Activated effector memory CD4-positive, alpha-beta T cell treated with Interleukin-2 at 50 U/mL for 16 hours (primary cell): ENCODE results near the gene VIT.

ENCODE experiments used
- DNase-seq: peaks from one replicate; pipeline ENCODE4 v3.0.0-alpha.2; 2020

The VIT gene

DNA sequence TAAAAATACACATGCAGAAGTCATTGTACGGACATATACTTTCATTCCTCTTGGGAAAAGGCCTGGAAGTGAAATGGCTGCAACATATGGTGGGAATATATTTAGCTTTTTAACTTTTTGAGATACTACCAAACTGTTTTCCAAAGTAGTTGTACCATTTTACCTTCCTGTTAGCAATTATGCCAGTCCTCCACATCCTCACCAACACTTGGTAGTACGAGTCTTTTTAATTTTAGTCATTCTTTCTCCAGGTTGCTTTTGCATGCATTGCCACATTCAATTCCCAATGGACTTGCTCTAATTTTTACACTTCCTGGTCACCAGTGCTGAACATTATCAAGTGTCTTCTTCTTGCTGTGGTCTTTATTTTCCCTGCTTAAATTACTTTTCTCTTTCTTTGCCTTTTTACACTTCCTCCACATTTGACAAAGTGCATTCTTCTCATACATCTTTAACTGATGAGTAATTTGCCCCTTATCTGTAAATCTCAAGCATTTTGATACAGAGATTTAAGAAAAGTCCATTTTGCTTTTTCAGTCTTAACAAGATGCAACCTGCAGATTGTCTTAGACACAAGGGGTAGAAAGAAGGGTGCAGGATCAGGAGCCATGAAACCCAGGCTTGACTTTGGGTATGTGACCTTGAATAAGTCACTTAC is 14.5 kb downstream of the VIT start:
- no peak for DNase-seq

DNA sequence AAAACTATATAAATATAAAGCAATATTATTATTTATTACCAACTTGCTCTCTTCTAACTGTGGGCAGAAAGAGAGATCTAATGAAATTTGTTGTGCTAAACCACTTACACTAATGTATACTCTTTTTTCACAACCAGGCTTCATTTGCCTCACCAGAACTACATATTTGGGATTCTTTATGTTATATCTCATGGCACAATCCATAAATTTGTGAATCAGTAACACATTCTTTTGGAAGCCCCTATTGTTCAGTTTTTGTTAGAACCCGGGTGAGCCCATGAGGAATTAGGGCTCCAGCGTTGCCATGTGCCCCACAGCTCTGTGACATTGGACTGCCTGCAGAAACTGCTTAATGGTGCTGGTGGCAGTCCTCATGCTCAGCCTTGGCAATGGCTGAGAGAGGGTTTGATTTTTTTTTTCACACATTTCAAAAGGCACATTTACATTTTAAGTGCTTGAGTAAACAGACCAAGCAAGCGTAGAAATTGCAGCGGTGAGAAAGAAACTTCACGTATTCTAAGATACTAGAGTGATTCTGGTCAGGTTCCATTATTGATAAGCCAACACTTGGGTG is 15.3 kb downstream of the VIT start:
- no peak for DNase-seq

DNA sequence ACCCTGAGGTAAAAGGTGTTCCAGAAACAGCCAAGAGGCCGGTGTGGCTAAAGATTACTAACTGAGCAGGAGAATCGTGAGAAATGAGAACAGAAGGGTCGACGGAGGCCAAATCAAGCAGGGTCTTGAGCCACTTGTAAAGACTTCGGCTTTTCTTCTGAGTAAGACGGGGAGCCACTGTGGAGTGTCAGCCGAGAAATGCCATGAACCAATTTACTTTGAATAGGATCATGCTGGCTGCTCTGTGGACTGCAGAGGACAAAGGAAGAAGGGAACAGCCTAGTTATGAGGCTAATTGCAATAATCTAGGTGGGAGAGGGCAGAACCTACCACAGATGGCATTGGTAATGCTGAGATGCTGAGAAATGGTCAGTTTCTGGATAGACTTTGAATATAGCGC is 16.8 kb downstream of the VIT start:
- no peak for DNase-seq

GRCh38 chr2:36716111-36716510 is 19.6 kb downstream of the VIT start:
- no peak for DNase-seq

- no peak for DNase-seq
These were observed 21.2 kb downstream of the VIT start for GRCh38 chr2:36717603-36718266.

DNA sequence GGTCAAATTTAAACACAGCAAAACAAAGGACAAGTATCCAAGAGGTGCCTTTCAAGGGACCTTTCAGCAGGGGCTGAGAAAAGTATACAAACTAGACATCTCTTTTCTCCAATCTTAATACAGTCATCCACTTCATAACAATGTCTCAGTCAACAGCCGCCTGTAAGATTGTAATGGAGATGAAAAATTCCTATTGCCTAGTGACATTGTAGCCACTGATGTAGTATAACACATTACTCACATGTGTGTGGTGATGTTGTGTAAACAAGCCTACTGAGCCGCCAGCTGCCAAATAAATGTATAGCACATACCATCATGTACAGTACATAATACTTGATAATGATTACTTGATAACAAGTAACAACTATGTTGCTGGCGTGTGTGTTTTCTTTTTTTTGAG is 31.0 kb downstream of the VIT start:
- DNase-seq: no peak

- no peak for DNase-seq
These were observed 32.6 kb downstream of the VIT start for GRCh38 chr2:36729067-36729466.

GRCh38 chr2:36731941-36732672 is 35.6 kb downstream of the VIT start:
- DNase-seq: no peak

- DNase-seq: no peak
These were observed 36.1 kb downstream of the VIT start for GRCh38 chr2:36732673-36733036.

DNA sequence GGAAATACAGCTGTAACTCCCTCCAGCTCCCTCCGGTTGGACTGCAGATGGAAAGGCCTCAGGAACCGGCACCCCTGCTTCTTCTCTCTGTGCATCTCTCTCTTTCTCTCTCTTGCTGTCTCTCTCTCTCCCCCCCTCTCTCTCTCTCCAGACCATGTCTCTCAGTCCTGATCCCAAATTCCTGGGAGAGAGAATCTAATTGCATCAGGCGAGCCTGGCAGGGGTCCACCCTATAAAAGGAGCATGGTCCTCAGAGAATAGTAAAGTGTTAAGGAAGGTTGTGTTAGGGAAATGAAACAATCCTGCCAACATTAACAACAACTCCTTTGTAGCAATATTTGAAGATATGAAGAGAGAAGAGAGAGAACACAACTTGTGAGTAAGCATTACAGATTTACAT is 36.7 kb downstream of the VIT start:
- no peak for DNase-seq

- DNase-seq: no peak
These were observed 37.8 kb downstream of the VIT start for GRCh38 chr2:36734304-36734703.

DNA sequence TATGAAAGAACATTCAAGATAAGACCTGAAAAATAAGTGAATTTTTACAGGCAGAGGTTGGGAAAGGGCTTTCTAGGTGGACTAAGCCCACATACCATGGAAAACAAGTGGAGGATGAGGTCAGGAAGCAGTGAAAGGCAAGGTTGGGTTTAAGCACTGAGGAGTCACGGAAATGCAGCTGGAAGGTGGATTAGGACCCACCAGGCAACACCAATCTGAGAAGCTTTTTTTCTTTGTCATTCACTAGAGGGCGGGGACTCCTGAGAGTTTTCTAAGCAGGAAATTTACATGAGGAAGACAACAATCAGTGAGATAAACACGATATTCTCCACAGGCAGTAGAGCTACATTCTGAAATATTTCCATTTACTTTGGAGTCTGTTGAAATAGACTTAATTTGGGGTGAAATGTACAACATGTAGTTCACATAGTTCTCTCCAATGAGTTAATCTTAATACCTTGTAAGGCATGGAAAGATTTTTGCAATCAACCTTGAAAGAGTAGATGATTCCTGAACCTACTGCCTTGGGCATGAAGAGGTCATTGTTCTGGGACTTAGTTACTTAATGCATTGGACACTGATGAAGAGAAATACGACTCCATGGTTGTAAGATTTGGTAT is 40.7 kb downstream of the VIT start:
- DNase-seq: no peak

DNA sequence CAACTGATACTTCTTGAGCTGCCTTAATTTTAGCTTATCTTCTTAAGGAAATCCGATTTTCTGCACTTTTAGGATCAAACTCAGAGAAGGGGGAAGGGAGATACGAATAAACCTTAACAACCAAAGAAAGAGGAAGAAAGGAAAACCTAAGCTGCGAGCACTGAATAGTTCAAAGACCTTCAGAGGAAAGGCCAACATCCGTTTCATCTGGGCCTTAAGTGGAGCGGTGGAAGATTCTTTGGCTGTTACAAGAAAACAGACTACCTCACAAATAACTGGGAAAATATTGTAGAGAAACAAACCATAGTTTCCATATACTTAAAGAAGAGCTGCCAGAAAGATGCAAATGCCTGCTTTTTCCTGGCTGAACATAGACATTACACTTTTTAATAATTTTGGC is 43.6 kb downstream of the VIT start:
- DNase-seq: no peak

DNA sequence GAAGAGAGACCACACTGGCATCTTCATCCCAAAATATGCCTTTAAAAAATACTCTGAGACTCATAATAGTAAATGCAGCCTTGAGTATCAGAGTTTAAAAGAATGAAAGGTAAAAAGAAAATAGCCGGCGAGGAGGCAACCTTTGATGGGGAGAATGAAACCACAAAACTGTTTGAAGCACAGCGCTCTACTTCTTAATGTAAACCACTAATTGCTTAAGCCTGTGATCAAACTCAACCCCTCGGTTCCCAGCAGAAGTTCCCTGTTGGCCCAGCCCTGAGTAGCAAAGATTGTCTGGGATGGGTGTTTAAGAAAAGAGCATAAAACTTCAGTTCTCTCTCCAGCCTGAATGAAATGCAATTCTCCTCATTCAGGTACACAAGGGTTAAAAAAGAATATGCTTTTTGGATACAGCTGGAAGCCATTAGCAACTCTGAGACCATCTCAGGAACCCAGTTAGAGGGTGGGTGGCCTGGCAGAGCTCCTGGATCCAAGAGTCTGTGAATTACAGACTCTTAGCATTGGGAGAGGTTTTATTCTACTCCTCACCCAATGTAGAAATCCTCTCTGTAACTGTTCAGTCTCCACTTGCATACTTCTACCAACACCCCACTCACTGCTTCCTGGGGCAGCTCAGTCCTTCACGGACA is 44.8 kb downstream of the VIT start:
- DNase-seq: no peak

DNA sequence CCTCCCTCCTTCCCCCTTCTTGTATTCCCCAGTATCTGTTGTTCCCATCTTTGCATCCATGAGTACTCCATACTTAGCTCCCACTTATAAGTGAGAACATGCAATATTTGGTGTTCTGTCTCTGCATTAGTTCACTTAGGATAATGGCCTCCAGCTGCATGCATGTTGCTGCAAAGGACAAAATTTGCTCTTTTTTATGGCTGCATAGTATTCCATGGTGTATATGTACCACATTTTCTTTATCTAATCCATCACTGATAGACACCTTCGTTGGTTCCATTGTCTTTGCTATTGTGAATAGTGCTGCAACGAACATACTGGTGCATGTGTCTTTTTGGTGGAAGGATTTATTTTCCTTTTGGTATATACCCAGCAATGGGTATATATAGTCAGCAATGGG is 47.4 kb downstream of the VIT start:
- no peak for DNase-seq

DNA sequence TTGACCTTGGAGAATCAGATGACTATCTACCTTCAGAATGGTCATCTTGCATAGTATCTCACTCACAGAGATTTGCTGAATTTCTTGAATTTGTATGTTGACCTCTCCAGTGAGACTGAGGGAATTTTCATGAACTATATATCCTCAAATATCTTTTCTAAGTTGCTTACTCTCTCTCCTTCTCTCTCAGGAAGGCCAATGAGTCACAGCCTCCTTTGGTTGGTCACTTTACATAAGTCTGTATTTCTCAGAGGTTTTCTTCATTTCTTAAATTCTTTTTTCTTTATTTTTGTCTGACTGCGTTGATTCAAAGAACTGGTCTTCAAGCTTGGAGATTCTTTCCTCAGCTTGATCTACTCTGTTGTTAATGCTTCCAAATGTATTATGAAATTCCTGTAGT is 51.7 kb downstream of the VIT start:
- DNase-seq: no peak

- no peak for DNase-seq
These were observed 53.6 kb downstream of the VIT start for GRCh38 chr2:36750101-36750500.

- DNase-seq: no peak
These were observed 57.3 kb downstream of the VIT start for GRCh38 chr2:36753706-36754221.

- DNase-seq: no peak
These were observed 58.1 kb downstream of the VIT start for GRCh38 chr2:36754578-36754977.

- no peak for DNase-seq
These were observed 59.9 kb downstream of the VIT start for GRCh38 chr2:36756438-36756837.

- no peak for DNase-seq
These were observed 66.4 kb downstream of the VIT start for GRCh38 chr2:36762764-36763490.

DNA sequence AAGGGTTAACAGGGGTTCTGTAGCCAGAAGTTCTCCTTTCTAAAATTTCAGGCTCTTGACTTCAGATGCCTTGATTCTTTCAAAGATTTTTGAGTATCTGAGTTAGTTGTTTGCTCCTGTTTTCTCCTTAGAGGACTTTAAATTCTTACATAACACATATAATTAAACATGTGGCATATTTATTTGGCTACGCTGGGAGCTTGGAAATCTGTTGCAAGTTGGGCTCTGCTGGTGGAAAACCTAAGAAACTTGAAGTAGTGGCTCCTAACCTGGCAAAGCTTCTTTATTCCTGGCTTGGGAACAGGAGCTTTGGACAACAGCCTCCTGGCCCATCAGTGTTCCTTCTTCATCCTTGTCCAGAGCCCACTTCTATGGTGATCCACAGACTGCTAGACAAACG is 72.6 kb downstream of the VIT start:
- DNase-seq: no peak
